Thyroid gland (tissue), 4 donors: ENCODE results near the gene PDE6C.

Experiments used
- POLR2A ChIP-seq, 2 donors: fragments of 450-650 bp; IDR thresholded peaks; one replicate each; pipeline ENCODE4 v1.6.1; 2017; ENCODE audit warnings: antibody characterized with exemption in 2 of 2, mild to moderate bottlenecking in 2 of 2, moderate library complexity in 1 of 2
- TF ChIP-seq, protein P1 (sequence below), 6 experiments: fragments of 200-600 bp in 3 of 6; fragments of 450-650 bp in 3 of 6; sonication (generic) in 3 of 6; IDR thresholded peaks; one replicate each; pipeline ENCODE4 v1.5.1; 2016 to 2019; ENCODE audit warnings: antibody characterized with exemption in 6 of 6, mild to moderate bottlenecking in 2 of 6, inconsistent platforms in 1 of 6, moderate library complexity in 1 of 6

DNA sequence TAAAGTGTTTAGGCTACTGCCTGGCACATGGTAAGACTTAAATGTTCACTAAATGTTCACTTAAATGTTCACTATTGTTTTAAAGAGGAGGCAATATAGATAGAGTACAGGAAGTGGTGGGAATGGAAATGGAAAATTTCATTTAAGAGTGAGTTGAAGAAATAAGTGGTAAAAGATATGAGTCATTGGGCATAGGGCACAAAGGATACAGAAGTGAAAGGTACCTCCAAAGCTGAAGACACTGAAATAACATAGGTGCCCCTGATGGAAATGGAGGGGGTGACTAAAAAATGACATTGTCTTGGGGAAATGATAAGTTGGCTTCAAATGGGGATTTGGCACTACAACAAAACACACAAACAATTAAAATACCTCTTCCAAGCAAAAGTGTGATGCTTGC lies 95.3 kb downstream of the PDE6C start:
- TF ChIP-seq, protein P1, sequence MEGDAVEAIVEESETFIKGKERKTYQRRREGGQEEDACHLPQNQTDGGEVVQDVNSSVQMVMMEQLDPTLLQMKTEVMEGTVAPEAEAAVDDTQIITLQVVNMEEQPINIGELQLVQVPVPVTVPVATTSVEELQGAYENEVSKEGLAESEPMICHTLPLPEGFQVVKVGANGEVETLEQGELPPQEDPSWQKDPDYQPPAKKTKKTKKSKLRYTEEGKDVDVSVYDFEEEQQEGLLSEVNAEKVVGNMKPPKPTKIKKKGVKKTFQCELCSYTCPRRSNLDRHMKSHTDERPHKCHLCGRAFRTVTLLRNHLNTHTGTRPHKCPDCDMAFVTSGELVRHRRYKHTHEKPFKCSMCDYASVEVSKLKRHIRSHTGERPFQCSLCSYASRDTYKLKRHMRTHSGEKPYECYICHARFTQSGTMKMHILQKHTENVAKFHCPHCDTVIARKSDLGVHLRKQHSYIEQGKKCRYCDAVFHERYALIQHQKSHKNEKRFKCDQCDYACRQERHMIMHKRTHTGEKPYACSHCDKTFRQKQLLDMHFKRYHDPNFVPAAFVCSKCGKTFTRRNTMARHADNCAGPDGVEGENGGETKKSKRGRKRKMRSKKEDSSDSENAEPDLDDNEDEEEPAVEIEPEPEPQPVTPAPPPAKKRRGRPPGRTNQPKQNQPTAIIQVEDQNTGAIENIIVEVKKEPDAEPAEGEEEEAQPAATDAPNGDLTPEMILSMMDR (IDR thresholded peaks at IDR 0.05), result no peak
- no peak for TF ChIP-seq POLR2A (IDR thresholded peaks at IDR 0.05)
